D721Med (cell line): ENCODE data around the gene SCN2A.

Experiments
- DNase-seq: peaks from one replicate; pipeline ENCODE4 v3.0.0; 2011; ENCODE audit warnings: low spot score; ENCODE audit not compliant: insufficient read length
- FAIRE-seq: peaks from 2 replicates; lab custom pipeline; 2011; peaks lifted over from hg19 to GRCh38; lab: Jason Lieb, UNC
- CTCF ChIP-seq: IDR thresholded peaks from 2 replicates; pipeline ENCODE4 v1.5.1; 2012; ENCODE audit warnings: mild to moderate bottlenecking, control low read depth; ENCODE audit not compliant: insufficient read depth; ENCODE audit errors: missing control alignments

Gene SCN2A

GRCh38 chr2:165277295-165277694 lies 38.1 kb downstream of the SCN2A start:
- TF ChIP-seq CTCF = no peak
- no peak for DNase-seq
- FAIRE-seq = no peak

GRCh38 chr2:165277860-165278656 lies 38.8 kb downstream of the SCN2A start:
- no peak for TF ChIP-seq CTCF
- FAIRE-seq = no peak
- DNase-seq = no peak

GRCh38 chr2:165280356-165280755 lies 41.1 kb downstream of the SCN2A start:
- DNase-seq = no peak
- no peak for FAIRE-seq
- TF ChIP-seq CTCF = no peak

GRCh38 chr2:165281387-165281786 lies 42.2 kb downstream of the SCN2A start:
- DNase-seq (no peak), FAIRE-seq (no peak)
- no peak for TF ChIP-seq CTCF

- no peak for FAIRE-seq
- no peak for DNase-seq
- no peak for TF ChIP-seq CTCF
These were observed 44.1 kb downstream of the SCN2A start for GRCh38 chr2:165283342-165283741.

- no peak for FAIRE-seq
- no peak for DNase-seq
- TF ChIP-seq CTCF = no peak
These were observed 48.0 kb downstream of the SCN2A start for GRCh38 chr2:165287094-165287778.

- no peak for FAIRE-seq
- no peak for DNase-seq
- no peak for TF ChIP-seq CTCF
These were observed 49.9 kb downstream of the SCN2A start for GRCh38 chr2:165289069-165289468.
